NCI-H748 (cell line): Measurements from ENCODE around the gene CHST1.

ENCODE experiments used
- DNase-seq: peaks from one replicate; lab custom pipeline; 2025; ENCODE audit not compliant: unreplicated experiment; lab: John Stamatoyannopoulos, UW

The CHST1 gene

DNA sequence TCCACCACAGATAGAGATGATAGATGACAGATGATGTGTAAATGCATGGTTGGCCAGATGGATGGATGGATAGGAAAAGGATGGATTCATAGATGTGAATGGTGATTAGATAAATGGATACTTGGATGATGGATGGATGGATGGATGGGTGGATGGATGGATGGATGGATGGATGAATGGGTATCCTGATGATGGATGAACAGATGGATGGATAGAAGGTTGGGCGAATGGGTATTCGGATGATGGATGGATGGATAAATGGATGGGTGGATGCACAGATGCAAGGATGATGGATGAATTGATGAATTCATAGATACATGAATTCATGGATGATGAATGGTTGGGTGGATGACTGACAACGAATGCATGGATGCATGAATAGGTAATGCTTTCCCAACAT lies 56.1 kb downstream of the CHST1 start:
- DNase-seq = no peak

GRCh38 chr11:45607995-45608394 lies 57.4 kb downstream of the CHST1 start:
- no peak for DNase-seq

DNA sequence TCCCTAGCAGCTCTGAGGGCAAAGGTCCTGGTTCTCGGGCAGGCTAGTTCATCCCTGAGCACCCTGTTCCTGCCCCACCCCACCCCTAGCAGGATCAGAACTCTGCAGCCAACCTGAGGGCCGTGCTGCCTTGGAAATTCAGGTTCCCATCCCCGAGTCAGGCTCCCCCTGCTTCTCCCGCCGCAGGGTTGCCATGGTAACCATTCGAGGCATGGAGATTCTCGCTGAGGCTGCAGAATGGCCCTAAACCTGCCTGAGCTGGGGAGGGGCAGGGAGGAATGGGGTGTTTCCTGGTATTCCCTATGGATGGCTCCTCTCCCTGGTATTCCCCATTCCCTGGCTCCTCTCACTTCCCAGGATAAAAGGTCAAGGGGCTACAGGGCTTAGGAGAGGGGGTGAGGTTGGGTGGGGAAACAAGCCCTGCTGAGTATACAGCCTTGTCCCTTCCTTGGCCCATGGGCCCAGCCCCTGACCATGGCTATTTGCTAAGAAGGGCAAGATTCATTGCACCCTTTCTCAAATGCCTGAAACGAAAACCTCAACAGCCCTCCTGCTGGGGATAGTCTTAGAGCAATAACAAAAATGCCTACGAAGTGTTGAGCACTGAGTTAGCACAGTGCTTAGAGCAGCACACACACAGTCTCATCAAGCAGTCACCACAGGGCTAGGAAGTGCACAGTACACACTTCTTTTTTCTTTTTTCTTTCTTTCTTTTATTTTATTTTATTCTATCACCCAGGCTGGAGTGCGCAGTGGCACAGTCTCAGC lies 58.7 kb downstream of the CHST1 start:
- DNase-seq = peak; percentile 87

- no peak for DNase-seq
These were observed 60.4 kb downstream of the CHST1 start for GRCh38 chr11:45605051-45605450.

- DNase-seq = no peak
These were observed 61.3 kb downstream of the CHST1 start for GRCh38 chr11:45603946-45604682.

DNA sequence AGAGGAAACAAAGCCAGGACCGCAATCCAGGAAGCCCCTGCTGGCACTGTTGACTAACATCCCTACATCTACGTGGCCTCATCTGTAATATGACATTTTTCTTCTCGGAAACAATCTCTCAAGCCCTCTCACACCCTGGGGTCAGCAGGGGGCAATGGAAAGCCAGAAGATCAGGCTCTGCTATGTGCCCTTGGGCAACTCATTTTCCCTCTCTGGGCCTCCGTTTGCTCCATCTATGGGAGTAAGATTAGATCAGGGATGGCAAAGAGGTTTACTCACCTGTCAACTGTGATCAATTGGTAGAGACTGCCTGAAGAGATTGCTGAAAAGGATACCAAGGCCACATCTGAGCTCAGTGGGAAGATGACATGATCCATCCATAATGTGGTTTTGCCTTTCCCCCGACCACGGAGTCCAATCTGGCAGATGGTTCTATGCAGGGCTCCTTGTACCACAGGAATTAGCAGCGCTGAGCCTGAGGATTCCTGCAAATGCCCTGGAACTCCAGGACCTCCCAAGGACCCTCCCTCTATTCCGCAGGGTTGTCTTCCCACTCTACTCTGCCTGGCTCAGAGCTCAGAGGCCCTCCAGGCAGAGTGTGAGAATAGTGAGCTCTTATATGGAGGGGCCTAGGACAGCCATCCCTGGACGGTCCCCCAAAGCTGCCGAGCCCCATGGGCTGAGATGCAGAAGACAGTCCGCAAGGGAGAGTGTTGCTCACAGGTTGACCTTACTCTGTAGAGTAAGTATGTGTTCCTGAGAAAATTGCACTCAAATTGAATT lies 66.1 kb downstream of the CHST1 start:
- no peak for DNase-seq
